HG03025 (cell line): Measurements from ENCODE around the gene TENM4.

Experiments
- ATAC-seq: cut with Tn5 transposase; IDR thresholded peaks from one replicate; pipeline ENCODE4 v1.9.1; 2021; ENCODE audit warnings: mild to moderate bottlenecking, moderate library complexity; ENCODE audit not compliant: unreplicated experiment, low FRiP score

TENM4 gene

GRCh38 chr11:78961937-78962701, 478.7 kb downstream of the TENM4 start:
- no peak for ATAC-seq

- no peak for ATAC-seq
Observed at GRCh38 chr11:78961247-78961646, 479.6 kb downstream of the TENM4 start.

- no peak for ATAC-seq
Observed at GRCh38 chr11:78958444-78958843, 482.4 kb downstream of the TENM4 start.

- ATAC-seq: no peak
Observed at GRCh38 chr11:78957476-78958245, 483.2 kb downstream of the TENM4 start.

GRCh38 chr11:78954696-78955095, 486.1 kb downstream of the TENM4 start:
- no peak for ATAC-seq

DNA sequence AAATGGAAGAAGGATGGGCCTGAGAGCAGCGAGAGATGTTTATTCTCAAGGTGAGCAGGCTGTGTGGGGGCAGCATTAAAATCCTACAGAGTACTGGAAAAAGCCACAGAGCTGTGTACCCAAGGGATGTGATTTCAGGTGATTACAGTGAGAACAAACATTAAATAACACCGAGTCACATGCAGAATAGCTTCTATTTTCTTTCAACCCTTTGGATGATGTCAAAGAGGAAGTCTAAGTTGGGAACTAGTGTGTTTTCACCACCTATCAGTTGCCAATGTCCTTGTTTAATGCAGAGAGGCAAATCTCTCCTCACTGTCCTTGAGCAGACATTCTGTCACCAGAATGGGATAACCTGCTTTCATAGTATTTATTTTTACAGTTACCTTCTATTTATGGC, 486.6 kb downstream of the TENM4 start:
- ATAC-seq: no peak

DNA sequence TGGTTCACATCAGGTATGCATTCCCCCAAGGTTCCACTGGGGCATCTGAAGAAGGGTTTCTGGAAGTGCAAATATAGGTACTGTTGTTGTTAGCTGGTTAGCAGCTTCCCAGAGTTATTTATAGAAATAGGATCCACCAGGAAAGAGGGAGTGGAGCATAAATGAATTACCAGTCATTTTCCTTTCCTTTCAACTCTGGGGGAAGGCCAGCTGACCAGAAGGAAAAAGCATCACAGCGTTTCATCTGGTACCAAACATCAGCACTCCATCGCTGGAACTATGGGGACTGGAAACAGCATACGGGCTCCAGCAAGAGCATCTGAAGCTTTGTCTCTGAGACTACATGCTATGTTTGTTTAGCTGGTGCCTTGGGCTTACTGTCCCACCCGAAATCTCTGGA, 487.9 kb downstream of the TENM4 start:
- ATAC-seq: no peak

DNA sequence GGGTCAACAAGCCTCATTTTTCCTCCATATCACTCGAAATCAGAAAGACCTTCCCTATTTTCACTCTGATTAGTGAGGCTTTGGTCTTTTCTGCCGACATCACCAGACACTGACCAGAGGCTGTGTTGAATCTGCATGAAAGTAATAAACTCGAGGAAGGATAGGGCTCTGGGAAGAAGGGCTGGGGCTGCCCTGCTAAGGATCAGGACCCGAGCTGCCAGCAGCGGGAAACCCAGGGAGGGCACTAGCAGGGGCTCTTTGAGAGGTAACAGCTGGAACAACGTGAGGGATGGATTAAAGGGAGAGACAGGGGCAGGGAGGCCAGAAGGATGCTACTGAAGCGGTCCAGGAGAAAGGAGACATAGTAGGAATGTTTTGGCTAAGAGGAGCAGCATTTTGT, 488.7 kb downstream of the TENM4 start:
- ATAC-seq: no peak

DNA sequence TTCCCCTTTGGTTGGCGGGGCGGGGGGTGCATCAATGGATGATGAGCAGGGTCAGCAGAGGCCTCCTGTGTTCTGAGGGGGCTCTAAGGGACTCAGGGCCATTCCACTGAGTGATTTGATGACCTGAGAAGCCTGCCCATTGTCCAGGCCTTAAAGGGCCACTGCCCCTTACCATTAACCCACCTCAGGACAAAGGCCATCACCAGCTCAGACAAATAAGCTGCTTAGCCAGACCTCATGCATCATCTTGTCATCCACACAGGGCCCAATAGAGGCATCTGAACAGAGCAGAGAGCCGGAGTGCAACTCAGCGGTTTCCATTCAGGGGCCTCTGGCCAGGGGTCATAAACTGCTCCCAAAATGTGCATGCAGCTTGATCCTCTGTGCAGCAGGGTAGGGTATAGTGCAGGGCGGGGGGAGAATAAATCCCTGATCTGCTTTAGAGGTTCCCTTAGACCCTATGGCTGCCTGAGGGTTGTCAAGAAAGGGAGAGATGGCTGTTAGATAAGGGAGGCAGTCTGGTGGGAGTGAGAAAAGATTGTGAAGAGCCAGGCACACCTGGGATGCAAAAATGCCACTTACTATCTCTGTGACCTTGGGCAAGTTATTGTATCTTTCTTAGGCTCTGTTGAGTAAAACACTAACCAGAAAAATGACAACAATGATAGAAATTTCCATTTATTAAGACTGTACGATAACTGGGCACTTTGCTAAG, 490.7 kb downstream of the TENM4 start:
- no peak for ATAC-seq

DNA sequence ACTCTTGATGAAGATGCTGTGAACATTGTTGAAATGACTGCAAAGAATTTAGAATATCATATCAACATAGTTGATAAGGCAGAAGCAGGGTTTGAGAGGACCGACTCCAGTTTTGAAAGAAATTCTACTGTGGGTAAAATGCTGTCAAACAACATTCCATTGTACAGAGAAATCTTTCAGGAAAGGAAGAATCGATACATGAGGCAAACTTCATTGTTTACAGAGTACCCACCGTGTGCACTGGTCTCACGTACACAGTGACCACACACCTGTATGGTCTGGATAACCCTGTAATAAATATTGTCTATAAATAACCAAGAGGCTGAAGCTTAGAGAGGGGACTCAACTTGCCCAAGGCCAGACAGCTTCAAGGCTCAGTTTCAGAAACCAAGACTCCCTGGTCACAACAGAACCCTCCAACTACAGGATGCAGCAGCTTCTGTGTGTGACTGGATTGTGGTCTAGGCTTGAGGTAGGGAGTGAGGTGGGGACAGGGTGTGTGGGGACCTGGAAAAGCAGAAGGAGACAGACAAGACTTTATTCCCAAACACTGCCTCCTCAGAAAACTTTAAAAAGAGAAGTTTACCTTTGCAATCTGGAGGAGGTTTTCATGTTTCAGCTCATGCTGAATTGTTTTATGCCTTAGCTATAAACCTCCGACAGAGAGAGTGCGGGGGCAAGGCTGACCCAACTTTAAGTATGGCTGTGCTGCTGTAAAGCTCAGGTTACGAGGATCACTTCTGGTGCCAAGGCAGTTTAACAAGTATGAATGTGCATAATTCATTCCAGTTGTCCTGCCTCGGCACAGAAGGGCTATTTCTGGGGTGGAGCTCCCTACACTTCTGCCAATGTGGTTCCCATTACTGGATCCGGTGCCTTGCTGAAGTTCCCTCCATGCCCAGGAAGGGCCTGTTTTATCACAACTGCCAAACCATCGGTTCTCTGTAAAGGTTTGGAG, 493.6 kb downstream of the TENM4 start:
- ATAC-seq: no peak

- no peak for ATAC-seq
Observed at GRCh38 chr11:78943841-78944240, 497.0 kb downstream of the TENM4 start.

DNA sequence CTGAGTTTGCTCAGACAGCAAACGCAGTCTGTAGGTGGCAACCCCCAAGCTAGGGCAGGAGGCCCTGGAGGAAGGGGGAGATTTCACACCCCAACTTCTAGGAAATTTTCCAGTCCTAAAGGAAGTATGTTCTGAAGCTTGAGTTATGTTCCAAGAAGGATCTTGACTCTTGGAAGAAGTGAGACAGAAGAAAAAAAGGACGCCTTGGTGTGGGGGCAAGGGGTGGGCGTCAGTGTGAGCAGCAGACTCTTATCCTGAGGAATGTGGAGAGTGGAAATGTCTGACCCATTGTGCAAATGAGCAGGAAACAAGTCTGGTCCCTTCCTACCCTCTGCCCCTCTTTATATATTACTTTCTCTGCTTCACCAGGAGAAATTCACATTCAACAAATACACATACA, 497.7 kb downstream of the TENM4 start:
- ATAC-seq: no peak

GRCh38 chr11:78941226-78941851, 499.5 kb downstream of the TENM4 start:
- no peak for ATAC-seq

GRCh38 chr11:78940500-78941225, 500.2 kb downstream of the TENM4 start:
- ATAC-seq: no peak

DNA sequence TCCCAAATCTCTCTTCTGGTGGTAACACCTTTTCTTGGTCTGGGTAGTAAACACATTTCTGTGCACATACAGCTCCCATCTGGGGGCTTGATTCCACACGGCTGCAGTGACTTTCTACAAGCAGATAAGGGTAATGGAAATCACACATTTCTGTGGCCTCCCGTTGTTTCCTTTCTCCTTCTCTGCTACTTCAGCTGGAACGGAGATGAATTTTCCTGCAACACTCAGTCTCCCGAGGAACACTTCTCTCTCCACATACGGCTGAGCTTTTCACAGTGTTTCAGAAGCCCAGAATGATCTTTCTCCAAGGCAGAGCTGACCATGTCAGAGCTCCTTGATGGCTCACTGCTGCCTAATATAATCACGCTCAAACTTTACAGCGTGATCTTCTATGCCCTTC, 501.9 kb downstream of the TENM4 start:
- ATAC-seq: no peak

- ATAC-seq: no peak
Observed at GRCh38 chr11:78938036-78938435, 502.8 kb downstream of the TENM4 start.

DNA sequence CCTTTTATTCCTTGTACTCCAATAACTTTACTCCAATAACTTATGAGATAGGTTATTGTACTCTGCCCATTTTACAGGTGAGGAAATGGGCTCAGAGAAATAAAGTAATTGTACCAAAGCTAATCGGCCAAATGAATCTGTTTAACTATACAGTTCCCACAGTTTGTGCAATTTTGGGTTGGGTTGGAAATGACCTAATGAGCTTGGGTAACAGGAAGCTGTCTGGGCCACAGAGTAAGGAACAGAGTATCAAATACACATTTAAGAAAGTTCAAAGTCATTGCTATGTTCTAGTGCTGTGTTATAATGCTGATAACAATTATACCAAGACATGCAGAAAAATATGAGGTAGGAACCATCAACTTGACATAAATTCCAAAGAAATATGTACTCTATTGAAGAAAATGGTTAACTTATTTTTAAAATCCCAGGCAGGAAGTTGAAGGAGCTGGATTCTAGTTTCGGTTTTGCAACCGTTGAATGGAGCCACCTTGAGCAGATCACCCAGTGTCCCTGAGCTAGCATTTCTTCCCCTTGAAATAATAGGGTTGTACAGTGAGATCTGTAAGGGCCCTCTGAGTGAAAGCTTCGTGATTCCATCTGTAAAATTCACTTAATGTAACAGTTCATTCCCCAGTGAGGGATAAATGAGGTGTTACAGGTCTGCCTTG, 505.3 kb downstream of the TENM4 start:
- ATAC-seq: no peak

GRCh38 chr11:78933350-78933749, 507.5 kb downstream of the TENM4 start:
- no peak for ATAC-seq

DNA sequence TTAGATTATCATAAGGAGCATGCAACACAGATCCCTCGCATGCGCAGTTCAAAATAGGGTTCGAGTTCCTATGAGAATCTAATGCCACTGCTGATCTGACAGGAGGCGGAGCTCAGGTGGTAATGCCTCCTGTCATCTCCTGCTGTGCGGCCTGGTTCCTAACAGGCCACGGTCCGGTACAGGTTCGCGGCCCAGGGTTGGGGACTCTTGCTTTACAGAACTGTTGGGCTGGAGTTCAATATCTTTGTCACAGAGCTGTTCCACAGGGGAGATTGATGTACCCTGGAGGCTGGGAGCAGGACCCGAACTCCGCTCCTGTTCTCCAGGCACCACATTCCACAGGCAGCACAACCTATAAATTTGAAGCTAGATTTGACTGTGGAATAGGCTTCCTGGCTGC, 508.1 kb downstream of the TENM4 start:
- no peak for ATAC-seq
